Psoas muscle (tissue), 8 donors: ENCODE results near the gene IFFO2. TPM values are rescaled to one million over a fixed set of nuclear protein-coding genes. Genes with fewer than 3 reads are reported as not detected.

Source experiments
- ATAC-seq, 4 donors: fragments of 200-7000 bp; cut with Tn5 transposase; one replicate each; pipeline ENCODE4 v1.9.1; 2020; ENCODE audit warnings: moderate library complexity in 3 of 4, mild to moderate bottlenecking in 2 of 4
- DNase-seq, 2 donors: peaks; one replicate each; pipeline ENCODE4 v3.0.0-alpha.2; 2020
- H3K27ac ChIP-seq: fragments of 200-600 bp; one replicate; pipeline ENCODE4 v1.8.0; 2022
- H3K27me3 ChIP-seq, 3 donors: fragments of 200-600 bp in 1 of 3; one replicate each; pipeline versions ENCODE4 v1.6.1 to v1.8.0; 2013 to 2022; ENCODE audit warnings: low read length in 2 of 3, mild to moderate bottlenecking in 2 of 3, moderate library complexity in 1 of 3; ENCODE audit not compliant: insufficient read depth in 3 of 3
- H3K36me3 ChIP-seq, 2 donors: fragments of 200-600 bp in 1 of 2; one replicate each; pipeline versions ENCODE4 v1.6.1 to v1.8.0; 2013 to 2022; ENCODE audit warnings: low read depth in 1 of 2, mild to moderate bottlenecking in 1 of 2, moderate library complexity in 1 of 2; ENCODE audit not compliant: insufficient read depth in 1 of 2
- H3K4me1 ChIP-seq: fragments of 200-600 bp; one replicate; pipeline ENCODE4 v1.8.0; 2022
- H3K4me3 ChIP-seq: fragments of 200-600 bp; one replicate; pipeline ENCODE4 v1.8.0; 2022; ENCODE audit warnings: mild to moderate bottlenecking
- H3K9me3 ChIP-seq: fragments of 200-600 bp; one replicate; pipeline ENCODE4 v1.8.0; 2022
- WGBS, 3 donors: extraction: QIAGEN DNeasy Blood & Tissue Kit; methylation state at CpG; one replicate each; pipeline versions ENCODE4 v1.1.6 to v1.1.7; 2013; 5-methylcytosine and 5-hydroxymethylcytosine counted together
- intact Hi-C, 2 donors: fragments of 100-400 bp; cut with DNase I; formaldehyde crosslinking; loops; one replicate each; pipeline versions ENCODE4 v1.11.0 to v1.14.2; 2022
- polyA plus RNA-seq, 3 donors: library from polyadenylated mRNA; stranded (reverse); fragments of 200-250 nt; gene quantifications; one replicate each; pipeline ENCODE4 v1.2.3, GENCODE V29; 2013
- total RNA-seq, 4 donors: library from RNA; stranded (reverse); fragmentation: NEBNext Ultra II Directional in 2 of 4; extraction: Animal tissue kit (Norgen Biotek cat#: 25700) in 2 of 4; gene quantifications; one replicate each; pipeline versions ENCODE4 v1.2.1 to v1.2.4, GENCODE V29; 2021 to 2023
- TF ChIP-seq, protein P1 (sequence below): fragments of 200-600 bp; IDR thresholded peaks from one replicate; pipeline ENCODE4 v1.8.0; 2022; ENCODE audit warnings: antibody characterized with exemption
- donor health status: healthy with polysubstance abuse.
- donor health status: DM: no; HTN: no; CAD: no; lungs with moderate emphysema.
- donor health status: Bipolar disorder and iron deficiency.
- donor health status: healthy.
- donor health status: DM: yes; HTN: yes; CAD: no.
- donor health status: DM: no; HTN: no; CAD: no.
- donor health status: DM: no; HTN: no; CAD: no.
- donor health status: DM: yes; HTN: yes; CAD: no.

Gene IFFO2
- total and polyA plus RNA-seq, 7 donors = 0.94 to 14.0 (median 3.7) TPM

DNA sequence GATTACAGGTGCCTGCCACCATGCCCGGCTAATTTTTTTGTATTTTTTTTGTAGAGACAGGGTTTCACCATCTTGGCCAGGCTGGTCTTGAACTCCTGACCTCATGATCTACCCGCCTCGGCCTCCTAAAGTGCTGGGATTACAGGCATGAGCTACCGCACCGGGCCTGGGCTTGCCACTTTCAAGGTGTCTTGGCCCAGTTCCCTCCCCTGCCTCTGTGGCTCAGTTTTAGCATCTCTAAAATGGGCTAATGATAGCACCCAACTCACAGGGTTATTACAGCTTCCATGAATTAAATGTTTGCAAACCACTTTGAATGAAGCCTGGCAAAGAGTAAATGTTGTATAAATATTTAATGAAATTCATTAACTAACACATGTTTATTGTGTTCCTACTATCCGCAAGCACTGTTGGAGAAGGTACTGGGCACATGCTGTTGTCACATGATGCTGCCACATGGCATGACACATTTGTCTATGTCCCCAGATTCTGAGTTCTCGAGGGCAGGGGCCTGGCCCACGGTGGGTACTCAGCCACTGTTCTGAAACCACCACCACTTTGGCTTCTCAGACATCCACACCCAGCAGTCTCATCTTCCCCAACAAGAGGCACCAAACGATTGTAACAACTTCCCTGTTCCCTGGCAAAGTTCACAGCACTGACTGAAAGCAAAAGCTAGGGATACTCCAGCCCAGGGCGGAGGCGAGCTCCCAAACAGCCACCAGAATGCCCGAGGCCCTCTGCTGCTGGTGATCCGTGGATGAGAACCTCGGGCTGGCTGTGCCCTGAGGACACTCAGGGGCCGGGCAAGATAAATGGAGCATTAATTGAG is 9.7 kb downstream of the IFFO2 start:
- intact Hi-C loops = loop anchor here in 1 of 2 donors (5.0 kb wide), 1 partner anchor 34 kb away; no protein-coding TSS in a partner anchor
- Histone ChIP-seq H3K9me3 (no peaks in the 10 kb centered on the region), H3K27me3 (no peaks in the 10 kb centered on the region), H3K4me1 (peaks cover 57% of the 10 kb centered on the region), H3K36me3 (no peaks in the 10 kb centered on the region), H3K27ac (no peak overlapping the region), H3K4me3 (no peak overlapping the region)
- TF ChIP-seq, protein P1, sequence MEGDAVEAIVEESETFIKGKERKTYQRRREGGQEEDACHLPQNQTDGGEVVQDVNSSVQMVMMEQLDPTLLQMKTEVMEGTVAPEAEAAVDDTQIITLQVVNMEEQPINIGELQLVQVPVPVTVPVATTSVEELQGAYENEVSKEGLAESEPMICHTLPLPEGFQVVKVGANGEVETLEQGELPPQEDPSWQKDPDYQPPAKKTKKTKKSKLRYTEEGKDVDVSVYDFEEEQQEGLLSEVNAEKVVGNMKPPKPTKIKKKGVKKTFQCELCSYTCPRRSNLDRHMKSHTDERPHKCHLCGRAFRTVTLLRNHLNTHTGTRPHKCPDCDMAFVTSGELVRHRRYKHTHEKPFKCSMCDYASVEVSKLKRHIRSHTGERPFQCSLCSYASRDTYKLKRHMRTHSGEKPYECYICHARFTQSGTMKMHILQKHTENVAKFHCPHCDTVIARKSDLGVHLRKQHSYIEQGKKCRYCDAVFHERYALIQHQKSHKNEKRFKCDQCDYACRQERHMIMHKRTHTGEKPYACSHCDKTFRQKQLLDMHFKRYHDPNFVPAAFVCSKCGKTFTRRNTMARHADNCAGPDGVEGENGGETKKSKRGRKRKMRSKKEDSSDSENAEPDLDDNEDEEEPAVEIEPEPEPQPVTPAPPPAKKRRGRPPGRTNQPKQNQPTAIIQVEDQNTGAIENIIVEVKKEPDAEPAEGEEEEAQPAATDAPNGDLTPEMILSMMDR = no peak
- 73 to 82% (median 74%) methylated on average over 15 of the region's 15 CpGs for WGBS, 3 donors
- ATAC-seq = no peak
- DNase-seq = no peak

GRCh38 chr1:18945401-18945849 is 11.1 kb downstream of the IFFO2 start:
- no peak overlapping the region for H3K27ac ChIP-seq

GRCh38 chr1:18944810-18945209 is 11.7 kb downstream of the IFFO2 start:
- Histone ChIP-seq H3K4me1 (peaks cover 53% of the 10 kb centered on the region), H3K27me3 (no peaks in the 10 kb centered on the region), H3K4me3 (no peak overlapping the region), H3K36me3 (no peaks in the 10 kb centered on the region), H3K9me3 (no peaks in the 10 kb centered on the region), H3K27ac (no peak overlapping the region)
- TF ChIP-seq, protein P1 = no peak
- intact Hi-C loops = loop anchor here in 1 of 2 donors (5.0 kb wide), 1 partner anchor 33 kb away; no protein-coding TSS in a partner anchor
- peak in 2 of 4 donors; percentile 34 to 45 for ATAC-seq
- DNase-seq = no peak
- WGBS, 3 donors = 34 to 92% (median 50%) methylated on average over 2 of the region's 2 CpGs

More at GRCh38 chr1:18945401-18945849, 11.1 kb downstream of the IFFO2 start:
- Histone ChIP-seq H3K27me3 (no peaks in the 10 kb centered on the region), H3K4me3 (no peak overlapping the region), H3K4me1 (peaks cover 54% of the 10 kb centered on the region), H3K36me3 (no peaks in the 10 kb centered on the region), H3K9me3 (no peaks in the 10 kb centered on the region)
- no peak for ATAC-seq
- TF ChIP-seq, protein P1 = no peak
- WGBS, 3 donors = 48 to 68% (median 62%) methylated on average over 14 of the region's 14 CpGs
- peak in 1 of 2 donors; percentile 63 for DNase-seq
- intact Hi-C loops = loop anchor here in 1 of 2 donors (5.0 kb wide), 1 partner anchor 33 kb away; no protein-coding TSS in a partner anchor

DNA sequence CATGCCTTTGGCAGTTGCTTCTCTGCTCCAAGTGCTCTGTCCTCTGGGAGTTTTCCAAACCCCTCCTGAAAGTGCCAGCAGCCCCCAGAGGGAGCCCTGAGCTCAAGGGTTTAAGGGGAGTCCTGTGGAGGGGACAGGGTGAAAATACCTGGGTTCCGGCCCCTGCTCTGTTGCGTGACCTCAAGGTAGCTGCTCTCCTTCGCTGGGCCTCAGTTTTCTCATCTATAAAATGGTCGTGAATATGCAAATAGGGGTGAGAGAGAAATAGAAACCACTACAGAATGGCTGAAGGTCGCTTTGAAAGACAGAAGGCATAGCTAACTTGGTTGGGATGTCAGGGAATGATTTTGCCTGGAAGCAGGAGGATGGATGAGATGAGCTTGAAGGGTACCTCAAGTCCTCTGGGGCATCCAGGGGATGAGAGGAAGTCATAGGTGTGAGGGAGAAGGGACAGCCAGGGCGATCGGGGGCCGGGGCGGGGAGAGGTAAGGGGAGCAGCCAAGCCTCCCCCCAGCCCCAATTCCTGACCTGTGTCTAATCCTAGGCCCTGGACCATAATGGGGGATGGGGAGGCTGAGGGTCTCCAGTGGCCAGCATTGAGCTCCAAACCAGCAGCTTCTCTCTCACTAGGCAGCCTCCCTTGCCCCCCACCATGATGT is 12.4 kb downstream of the IFFO2 start:
- TF ChIP-seq, protein P1 = no peak
- Histone ChIP-seq H3K4me3 (no peak overlapping the region), H3K27me3 (no peaks in the 10 kb centered on the region), H3K27ac (no peak overlapping the region), H3K9me3 (no peaks in the 10 kb centered on the region), H3K36me3 (no peaks in the 10 kb centered on the region), H3K4me1 (peaks cover 52% of the 10 kb centered on the region)
- 91 to 94% (median 92%) methylated on average over 5 to 9 of the region's 9 CpGs for WGBS, 3 donors
- no peak for DNase-seq
- intact Hi-C loops = no loop called here
- no peak for ATAC-seq
